DOHH2 (cell line): Measurements from ENCODE around the gene ASIC1.

Source experiments
- H3F3A ChIP-seq: fragments of 200-600 bp; sonication (generic), shearing (Covaris generic); 2 replicates; pipeline ENCODE4 v1.6.0; 2016; ENCODE audit warnings: antibody characterized with exemption, mild to moderate bottlenecking; ENCODE audit not compliant: control insufficient read depth, insufficient read depth
- H3K27ac ChIP-seq: fragments of 200-600 bp; sonication (generic); 2 replicates; pipeline ENCODE4 v1.5.1; 2014; ENCODE audit warnings: low read depth, mild to moderate bottlenecking, low read length, moderate library complexity
- H3K27me3 ChIP-seq: fragments of 200-600 bp; sonication (generic); 2 replicates; pipeline ENCODE4 v1.6.1; 2014; ENCODE audit warnings: mild to moderate bottlenecking, low read length, mixed read lengths; ENCODE audit not compliant: control insufficient read depth
- H3K36me3 ChIP-seq: fragments of 200-600 bp; sonication (generic); 2 replicates; pipeline ENCODE4 v1.6.1; 2014; ENCODE audit warnings: mild to moderate bottlenecking, low read length, moderate library complexity, mixed read lengths; ENCODE audit not compliant: control insufficient read depth
- H3K4me1 ChIP-seq: fragments of 200-600 bp; sonication (generic); 2 replicates; pipeline ENCODE4 v1.6.1; 2014; ENCODE audit warnings: mild to moderate bottlenecking, low read length, mixed read lengths; ENCODE audit not compliant: control insufficient read depth
- H3K4me2 ChIP-seq: fragments of 200-600 bp; sonication (generic); 2 replicates; pipeline ENCODE4 v1.6.0; 2014; ENCODE audit warnings: mild to moderate bottlenecking, low read length, moderate library complexity
- H3K4me3 ChIP-seq: fragments of 200-600 bp; sonication (generic); 2 replicates; pipeline ENCODE4 v1.5.1; 2014; ENCODE audit warnings: mild to moderate bottlenecking, low read length, mixed read lengths
- H3K79me2 ChIP-seq: fragments of 200-600 bp; sonication (generic); 2 replicates; pipeline ENCODE4 v1.6.1; 2014; ENCODE audit warnings: mild to moderate bottlenecking, low read length, mixed read lengths; ENCODE audit not compliant: control insufficient read depth
- H3K9me2 ChIP-seq: fragments of 200-600 bp; sonication (generic); replicated peaks from 2 replicates; pipeline ENCODE4 v1.6.1; 2014; ENCODE audit warnings: mild to moderate bottlenecking, low read length, mixed read lengths; ENCODE audit not compliant: control insufficient read depth
- H3K9me3 ChIP-seq: fragments of 200-600 bp; sonication (generic); 2 replicates; pipeline ENCODE4 v1.6.1; 2014; ENCODE audit warnings: antibody characterized with exemption, low read length, mixed read lengths; ENCODE audit not compliant: control insufficient read depth, insufficient read depth
- H4K20me1 ChIP-seq: fragments of 200-600 bp; sonication (generic); 2 replicates; pipeline ENCODE4 v1.6.0; 2014; ENCODE audit warnings: low read depth, mild to moderate bottlenecking, antibody characterized with exemption, low read length, moderate library complexity; ENCODE audit not compliant: control insufficient read depth, insufficient read depth
- EZH2phosphoT487 ChIP-seq: fragments of 200-600 bp; sonication (generic); IDR thresholded peaks from 2 replicates; pipeline ENCODE4 v1.6.1; 2017; ENCODE audit warnings: borderline replicate concordance, mild to moderate bottlenecking, antibody characterized with exemption, low read length, moderate library complexity, mixed read lengths
- TF ChIP-seq, protein P1 (sequence below): fragments of 200-600 bp; sonication (generic); IDR thresholded peaks from one replicate; pipeline ENCODE4 v1.5.1; 2014; ENCODE audit warnings: antibody characterized with exemption, mild to moderate bottlenecking, low read depth, low read length; ENCODE audit not compliant: poor library complexity, severe bottlenecking

The ASIC1 gene

DNA sequence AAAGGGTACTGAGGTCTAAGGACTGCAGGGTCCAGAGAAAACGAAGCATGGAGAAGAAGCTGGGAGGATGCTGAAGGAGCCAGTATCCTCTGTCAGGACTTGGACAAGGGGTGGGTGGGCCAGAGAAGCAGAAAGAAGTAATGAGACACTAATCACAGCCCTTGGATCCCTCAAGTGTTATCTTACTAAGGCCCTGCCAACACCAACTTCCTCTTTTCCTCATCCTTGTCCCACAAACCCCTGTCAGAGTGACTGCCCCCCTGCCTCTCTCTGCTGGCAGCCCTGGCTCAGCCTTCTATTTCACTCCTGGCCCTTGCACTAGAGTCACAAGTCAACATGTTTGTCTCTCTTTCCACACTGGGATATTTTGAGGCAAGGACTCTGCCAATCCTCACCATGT, 3.8 kb upstream of the ASIC1 start:
- no peaks in the 10 kb centered on the region for H3K79me2 ChIP-seq
- TF ChIP-seq, protein P1, sequence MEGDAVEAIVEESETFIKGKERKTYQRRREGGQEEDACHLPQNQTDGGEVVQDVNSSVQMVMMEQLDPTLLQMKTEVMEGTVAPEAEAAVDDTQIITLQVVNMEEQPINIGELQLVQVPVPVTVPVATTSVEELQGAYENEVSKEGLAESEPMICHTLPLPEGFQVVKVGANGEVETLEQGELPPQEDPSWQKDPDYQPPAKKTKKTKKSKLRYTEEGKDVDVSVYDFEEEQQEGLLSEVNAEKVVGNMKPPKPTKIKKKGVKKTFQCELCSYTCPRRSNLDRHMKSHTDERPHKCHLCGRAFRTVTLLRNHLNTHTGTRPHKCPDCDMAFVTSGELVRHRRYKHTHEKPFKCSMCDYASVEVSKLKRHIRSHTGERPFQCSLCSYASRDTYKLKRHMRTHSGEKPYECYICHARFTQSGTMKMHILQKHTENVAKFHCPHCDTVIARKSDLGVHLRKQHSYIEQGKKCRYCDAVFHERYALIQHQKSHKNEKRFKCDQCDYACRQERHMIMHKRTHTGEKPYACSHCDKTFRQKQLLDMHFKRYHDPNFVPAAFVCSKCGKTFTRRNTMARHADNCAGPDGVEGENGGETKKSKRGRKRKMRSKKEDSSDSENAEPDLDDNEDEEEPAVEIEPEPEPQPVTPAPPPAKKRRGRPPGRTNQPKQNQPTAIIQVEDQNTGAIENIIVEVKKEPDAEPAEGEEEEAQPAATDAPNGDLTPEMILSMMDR: no peak
- no peak for TF ChIP-seq EZH2phosphoT487
- H3K36me3 ChIP-seq: no peaks in the 10 kb centered on the region
- H3K27ac ChIP-seq: no peak overlapping the region
- peaks cover 27% of the 10 kb centered on the region for H3K4me1 ChIP-seq
- no peaks in the 10 kb centered on the region for H3K9me2 ChIP-seq
- H3K27me3 ChIP-seq: peaks cover 62% of the 10 kb centered on the region
- no peak overlapping the region for H3K4me3 ChIP-seq
- H3K4me2 ChIP-seq: no peak overlapping the region
- no peaks in the 10 kb centered on the region for H3K9me3 ChIP-seq
- H4K20me1 ChIP-seq: 0 out of 2 replicates have a peak, but pooled peaks cover 4% of the 10 kb centered on the region
- no peaks in the 10 kb centered on the region for H3F3A ChIP-seq

DNA sequence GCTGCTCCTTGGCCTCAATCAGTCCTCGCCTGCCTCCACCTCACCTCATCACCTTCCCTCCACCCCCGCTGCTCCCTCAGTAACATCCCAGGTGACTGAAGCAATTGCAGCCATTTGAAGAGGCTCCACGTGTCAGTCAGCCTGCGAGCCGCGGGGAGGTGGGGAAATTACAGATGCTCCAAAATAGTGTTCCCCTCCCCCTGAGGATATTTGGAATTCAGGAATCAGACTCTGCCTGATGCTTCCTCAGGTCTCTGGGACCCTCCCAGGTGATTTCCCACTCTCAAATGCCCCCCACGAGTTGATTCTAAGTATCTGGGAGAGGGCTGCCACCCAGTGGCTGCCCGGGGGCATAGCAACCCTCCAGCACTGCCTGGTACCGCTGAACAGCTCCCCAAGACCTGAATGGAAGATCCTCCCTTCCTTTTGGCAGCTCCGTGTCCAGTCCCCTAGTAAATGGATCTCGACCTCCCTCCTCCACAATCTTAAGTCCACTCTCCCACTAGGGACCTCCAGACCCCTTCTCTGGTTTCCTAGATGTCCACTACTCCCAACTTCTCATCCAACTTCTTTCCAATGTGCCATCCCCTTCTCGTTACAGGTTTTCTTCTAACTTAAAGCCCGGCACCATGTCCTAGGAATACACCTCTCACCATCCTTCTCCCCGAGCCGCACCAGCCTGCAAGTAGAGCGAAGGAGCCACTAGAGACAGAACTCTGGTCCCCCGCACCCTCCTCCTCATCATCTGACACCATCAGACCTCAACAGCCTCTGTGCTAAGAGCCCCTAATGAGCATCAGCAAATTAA, 1.4 kb upstream of the ASIC1 start:
- no peaks in the 10 kb centered on the region for H3K79me2 ChIP-seq
- H3K27ac ChIP-seq: no peak overlapping the region
- TF ChIP-seq, protein P1: peak; percentile 99
- no peak for TF ChIP-seq EZH2phosphoT487
- peak overlapping the region; percentile 71 for H3K4me2 ChIP-seq
- H3K4me1 ChIP-seq: peaks cover 36% of the 10 kb centered on the region
- no peaks in the 10 kb centered on the region for H3K9me3 ChIP-seq
- no peaks in the 10 kb centered on the region for H3K9me2 ChIP-seq
- H3K27me3 ChIP-seq: peaks cover 68% of the 10 kb centered on the region
- H4K20me1 ChIP-seq: 0 out of 2 replicates have a peak, but pooled peaks cover 4% of the 10 kb centered on the region
- no peaks in the 10 kb centered on the region for H3F3A ChIP-seq
- peak overlapping the region; percentile 42 for H3K4me3 ChIP-seq
- H3K36me3 ChIP-seq: no peaks in the 10 kb centered on the region

DNA sequence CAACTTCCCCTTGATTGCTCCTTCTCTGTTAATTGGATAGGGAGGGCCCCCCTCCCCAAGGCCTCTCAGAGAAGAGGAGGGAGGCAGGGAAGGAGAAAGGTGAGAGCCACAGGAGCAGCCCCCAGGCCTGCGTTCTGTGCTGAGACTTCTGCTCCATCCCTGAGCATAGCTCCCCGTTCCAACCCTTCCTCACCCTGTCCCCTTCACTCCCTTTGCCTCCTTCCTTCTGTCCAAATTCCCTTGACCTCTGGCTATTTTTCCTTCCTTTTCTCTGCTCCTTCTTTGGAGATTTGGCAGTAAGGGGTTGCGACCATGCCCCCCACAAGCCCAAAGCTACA, 788 bp upstream of the ASIC1 start:
- H3K4me3 ChIP-seq: peak overlapping the region; percentile 70
- no peaks in the 10 kb centered on the region for H3K79me2 ChIP-seq
- H3K4me1 ChIP-seq: peaks cover 36% of the 10 kb centered on the region
- H3K36me3 ChIP-seq: no peaks in the 10 kb centered on the region
- no peaks in the 10 kb centered on the region for H3K9me2 ChIP-seq
- H3K9me3 ChIP-seq: no peaks in the 10 kb centered on the region
- H4K20me1 ChIP-seq: 0 out of 2 replicates have a peak, but pooled peaks cover 4% of the 10 kb centered on the region
- H3F3A ChIP-seq: no peaks in the 10 kb centered on the region
- H3K27me3 ChIP-seq: peaks cover 68% of the 10 kb centered on the region
- H3K27ac ChIP-seq: no peak overlapping the region
- TF ChIP-seq, protein P1: no peak
- TF ChIP-seq EZH2phosphoT487: no peak
- H3K4me2 ChIP-seq: peak overlapping the region; percentile 71
